HG03378 (cell line): ENCODE measurements around the gene DDIAS.
"Not testable (repeated sequence)": the region's sequence is repeated elsewhere in the genome, so short reads cannot be mapped to it uniquely, and the experiment has no call there.

Source experiments
- ATAC-seq: cut with Tn5 transposase; IDR thresholded peaks from one replicate; pipeline ENCODE4 v1.9.1; 2021; ENCODE audit warnings: mild to moderate bottlenecking, moderate library complexity; ENCODE audit not compliant: unreplicated experiment

DDIAS gene

DNA sequence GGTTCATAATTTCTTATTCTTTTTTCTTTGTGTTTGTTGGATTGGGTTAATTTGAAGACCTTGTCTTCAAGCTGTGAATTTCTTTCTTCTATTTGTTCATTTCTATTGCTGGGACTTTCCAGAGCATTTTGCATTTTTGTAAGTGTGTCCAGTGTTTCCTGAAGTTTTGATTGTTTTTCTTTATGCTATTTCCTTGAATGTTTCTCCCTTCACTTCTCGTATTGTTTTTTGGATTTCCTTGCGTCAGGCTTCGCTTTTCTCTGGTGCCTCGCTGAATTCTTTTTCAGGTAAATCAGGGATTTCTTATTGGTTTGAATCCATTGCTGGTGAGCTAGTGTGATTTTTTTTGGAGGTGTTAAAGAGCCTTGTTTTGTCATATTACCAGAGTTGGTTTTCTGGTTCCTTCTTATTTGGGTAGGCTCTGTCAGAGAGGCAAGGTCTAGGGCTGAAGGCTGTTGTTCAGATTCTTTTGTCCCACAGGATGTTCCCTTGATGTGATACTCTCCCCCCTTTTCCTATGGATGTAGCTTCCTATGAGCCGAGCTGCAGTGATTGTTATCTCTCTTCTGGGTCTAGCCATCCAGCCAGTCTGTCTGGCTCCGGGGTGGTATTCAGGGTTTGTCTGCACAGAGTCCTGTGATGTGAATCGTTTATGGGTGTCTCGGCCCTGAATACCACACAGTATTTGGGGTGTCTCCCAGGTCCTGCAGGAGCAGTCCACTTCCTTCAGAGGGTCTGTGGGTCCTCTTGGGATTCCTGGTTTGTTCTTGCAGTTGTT, 21.0 kb downstream of the DDIAS start:
- not testable (repeated sequence) for ATAC-seq

GRCh38 chr11:82924522-82925224, 23.1 kb downstream of the DDIAS start:
- no peak for ATAC-seq

DNA sequence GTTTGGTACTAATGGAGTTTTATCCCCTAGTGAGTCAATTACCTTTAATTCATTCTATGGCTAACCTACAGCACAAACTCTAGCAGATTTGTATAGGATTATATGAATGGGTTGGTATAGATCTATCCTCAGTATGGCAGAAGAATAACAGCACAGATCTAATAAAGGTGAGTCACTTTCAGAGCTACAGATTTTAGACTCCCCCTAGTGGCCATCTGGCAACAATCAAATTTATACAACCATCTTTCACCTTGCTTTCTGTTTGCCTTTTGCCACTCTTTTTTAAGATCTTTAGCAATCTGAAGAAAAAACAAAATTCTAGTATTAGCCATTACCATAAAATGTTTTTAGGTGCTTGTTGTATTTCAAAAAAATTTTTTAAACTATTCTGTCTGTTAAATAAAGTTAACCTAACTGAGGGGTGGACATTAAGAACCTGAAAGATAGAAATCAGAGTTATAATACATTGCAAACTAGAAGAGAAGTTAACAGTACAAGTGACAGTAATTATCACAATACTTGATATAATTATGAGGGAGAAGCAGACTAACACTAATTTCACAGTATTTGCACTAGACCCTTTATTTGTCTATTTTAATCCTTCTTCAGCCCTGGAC, 25.8 kb downstream of the DDIAS start:
- ATAC-seq = peak; percentile 78

DNA sequence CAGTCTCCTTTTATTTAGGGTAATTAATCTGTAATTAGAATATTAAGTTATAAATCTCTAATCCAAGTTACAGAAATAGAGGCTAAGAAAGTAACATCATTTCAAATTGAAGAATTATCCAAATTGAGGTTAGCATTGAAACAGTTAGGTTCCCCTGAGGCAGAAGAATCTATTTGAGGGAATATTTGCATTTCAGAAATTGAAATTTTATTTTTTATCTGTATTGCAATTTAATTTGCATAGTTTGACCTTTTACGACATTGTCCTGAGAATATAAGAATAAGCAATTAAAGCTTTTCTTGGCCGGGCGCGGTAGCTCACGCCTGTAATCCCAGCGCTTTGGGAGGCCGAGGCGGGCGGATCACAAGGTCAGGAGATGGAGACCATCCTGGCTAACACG, 27.6 kb downstream of the DDIAS start:
- ATAC-seq = no peak

DNA sequence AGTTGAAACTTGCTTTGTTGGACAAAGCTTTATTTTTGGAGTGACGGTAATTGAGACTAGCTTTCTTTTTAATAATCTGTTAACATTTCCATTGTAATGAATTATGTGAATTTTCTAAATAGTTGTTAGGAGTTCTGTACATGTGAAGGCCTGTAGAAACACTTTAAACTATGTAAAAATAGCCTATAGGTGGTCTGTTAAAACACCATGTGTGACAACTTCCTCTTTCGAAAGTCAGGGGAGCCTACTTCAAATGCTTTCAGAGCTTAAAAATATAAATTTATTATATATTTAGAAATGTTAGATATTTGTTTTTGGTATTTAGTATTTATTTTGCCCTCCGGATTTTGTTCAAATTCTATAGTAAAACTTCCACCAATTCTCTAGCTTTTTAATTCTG, 28.7 kb downstream of the DDIAS start:
- peak; percentile 57 for ATAC-seq

- ATAC-seq = no peak
Measured at GRCh38 chr11:82930734-82931133, 29.2 kb downstream of the DDIAS start.

GRCh38 chr11:82932564-82932963, 31.0 kb downstream of the DDIAS start:
- no peak for ATAC-seq

GRCh38 chr11:82936261-82936660, 34.7 kb downstream of the DDIAS start:
- ATAC-seq = no peak

DNA sequence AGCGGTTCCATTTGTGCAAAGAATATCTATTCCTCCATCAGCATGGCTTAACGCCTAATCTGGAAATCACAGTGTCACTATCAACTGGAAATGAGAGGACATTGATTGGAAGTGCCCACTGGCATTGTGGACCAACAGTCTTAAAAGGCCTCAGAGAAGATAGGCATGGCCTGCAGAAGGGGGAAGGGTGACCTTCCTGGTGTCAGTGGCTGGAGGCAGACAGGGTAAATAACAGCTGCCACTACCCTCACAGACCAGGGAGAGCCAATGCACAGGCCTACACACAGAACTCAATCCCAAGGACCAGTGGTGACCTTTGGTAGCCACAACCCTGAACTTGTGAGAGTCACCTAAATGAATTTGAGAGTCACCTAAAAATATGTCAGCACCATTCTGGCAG, 36.0 kb downstream of the DDIAS start:
- no peak for ATAC-seq

- ATAC-seq = no peak
Measured at GRCh38 chr11:82939456-82939855, 37.9 kb downstream of the DDIAS start.

DNA sequence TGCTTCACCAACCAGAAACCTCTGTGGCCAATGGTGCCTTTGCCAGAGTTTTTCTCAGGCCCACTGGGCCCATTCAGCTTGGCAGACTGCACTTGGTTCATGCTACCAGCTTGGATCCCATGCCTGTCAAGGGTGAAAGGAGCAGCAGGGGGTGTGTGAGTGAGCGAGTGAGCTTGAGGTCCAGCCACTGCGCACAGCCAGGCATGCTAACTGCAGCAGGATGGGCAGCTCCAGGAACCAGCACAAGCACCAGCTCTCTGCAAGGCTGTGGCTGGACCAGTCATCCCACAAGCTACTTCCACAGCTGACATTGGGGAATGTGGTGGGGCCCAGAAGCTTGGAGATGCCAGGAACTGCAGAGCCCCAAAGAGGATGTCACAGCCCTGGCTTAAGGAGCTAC, 40.8 kb downstream of the DDIAS start:
- no peak for ATAC-seq

GRCh38 chr11:82943430-82943829, 41.9 kb downstream of the DDIAS start:
- ATAC-seq = not testable (repeated sequence)

- ATAC-seq = no peak
Measured at GRCh38 chr11:82944198-82944597, 42.7 kb downstream of the DDIAS start.

DNA sequence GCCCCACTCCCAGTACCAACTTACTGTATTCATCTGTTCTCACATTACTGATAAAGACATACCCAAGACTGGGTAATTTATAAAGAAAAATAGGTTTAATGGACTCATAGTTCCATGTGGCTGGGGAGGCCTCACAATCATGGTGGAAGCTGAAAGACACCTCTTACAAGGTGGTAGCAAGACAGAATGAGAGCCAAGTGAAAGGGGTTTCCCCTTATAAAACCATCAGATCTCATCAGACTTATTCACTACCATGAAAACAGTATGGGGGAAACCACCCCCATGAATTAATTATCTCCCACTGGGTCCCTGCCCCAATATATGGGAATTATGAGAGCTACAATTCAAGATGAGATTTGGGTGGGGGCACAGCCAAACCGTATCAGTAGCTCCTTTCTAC, 43.5 kb downstream of the DDIAS start:
- ATAC-seq = not testable (repeated sequence)

DNA sequence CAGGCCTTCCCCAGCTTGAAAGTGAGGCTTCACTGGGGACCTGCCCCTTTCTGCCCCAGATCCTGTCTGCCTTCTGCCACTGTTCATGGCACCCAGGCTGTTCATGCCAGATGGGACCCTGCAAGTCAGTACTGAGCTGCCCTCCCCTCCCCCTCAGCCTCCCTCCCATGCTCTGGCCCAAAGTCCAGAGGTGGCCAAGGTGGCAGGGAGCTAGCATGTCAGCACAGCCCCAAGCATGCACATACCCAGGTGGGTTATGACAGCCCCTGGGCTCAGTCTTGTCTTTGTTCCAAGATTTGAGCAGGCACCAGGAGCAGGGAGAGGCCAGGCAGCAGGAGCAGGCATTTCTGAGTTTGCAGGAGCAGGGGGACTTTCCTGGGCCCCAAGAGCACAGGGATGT, 44.1 kb downstream of the DDIAS start:
- no peak for ATAC-seq

- no peak for ATAC-seq
Measured at GRCh38 chr11:82949352-82949751, 47.8 kb downstream of the DDIAS start.

DNA sequence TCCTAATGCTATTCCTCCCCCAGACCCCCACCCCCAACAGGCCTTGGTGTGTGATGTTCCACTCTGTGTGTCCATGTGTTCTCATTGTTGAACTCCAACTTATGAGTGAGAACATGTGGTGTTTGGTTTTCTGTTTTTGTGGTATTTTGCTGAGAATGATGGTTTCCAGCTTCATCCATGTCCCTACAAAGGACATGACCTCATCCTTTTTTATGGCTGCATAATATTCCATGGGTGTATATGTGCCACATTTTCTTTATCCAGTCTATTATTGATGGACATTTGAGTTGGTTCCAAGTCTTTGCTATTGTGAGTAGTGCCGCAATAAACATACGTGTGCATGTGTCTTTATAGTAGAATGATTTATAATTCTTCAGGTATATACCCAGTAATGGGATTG, 49.0 kb downstream of the DDIAS start:
- ATAC-seq = not testable (repeated sequence)

- ATAC-seq = not testable (repeated sequence)
Measured at GRCh38 chr11:82955736-82956453, 54.4 kb downstream of the DDIAS start.

DNA sequence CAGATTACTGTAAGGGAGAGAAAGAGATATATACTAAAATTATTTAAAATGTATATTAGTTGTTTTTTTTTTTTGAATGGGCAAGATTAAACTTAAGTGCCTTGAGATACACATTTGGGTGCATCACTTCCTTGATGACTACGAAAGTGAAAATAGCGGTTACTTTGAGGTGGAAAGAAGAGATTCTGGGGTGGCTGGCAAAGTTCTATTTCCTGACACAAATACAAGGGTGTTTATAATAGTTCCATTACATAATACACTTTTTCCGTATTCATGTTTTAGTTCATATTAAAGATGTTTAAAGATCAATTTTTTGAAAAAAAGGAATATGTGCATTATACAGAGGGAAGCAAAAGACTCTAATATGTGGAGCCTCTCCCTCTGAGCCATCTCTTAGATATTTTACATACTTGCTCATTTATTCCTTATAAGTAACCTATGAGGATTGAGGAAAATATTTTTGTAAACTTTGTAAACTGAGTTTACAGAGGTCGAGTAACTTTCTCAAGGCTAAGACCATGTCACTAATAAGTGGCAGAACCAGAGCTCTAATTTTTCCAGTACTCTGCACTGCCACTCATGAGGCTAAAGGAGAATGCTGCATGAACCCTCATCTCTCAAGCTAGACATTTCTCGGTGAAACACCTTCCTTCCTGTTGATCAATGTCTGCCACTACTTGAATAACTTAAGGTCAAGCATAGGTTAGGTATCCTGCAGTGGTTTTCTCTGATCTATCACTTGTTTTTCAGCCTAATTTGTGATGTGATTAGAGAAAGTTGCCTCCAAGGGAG, 58.6 kb downstream of the DDIAS start:
- ATAC-seq = peak; percentile 91

DNA sequence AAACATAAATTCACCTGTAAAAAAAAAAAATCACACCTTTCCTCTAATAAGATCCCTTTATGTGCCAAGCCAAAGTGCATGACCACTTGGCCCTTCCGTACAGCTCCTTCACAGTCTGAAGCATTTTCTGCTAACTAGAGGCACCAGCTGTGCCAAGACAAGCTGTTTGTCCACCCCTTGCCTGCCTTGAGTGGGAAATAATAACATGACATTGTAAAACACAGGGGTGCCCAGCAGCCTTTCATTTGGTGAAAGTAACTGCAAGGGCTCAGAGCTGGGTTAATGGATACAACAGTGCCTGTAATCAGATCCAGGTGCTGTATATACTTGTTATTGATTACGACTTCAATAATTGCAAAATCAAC, 59.2 kb downstream of the DDIAS start:
- peak; percentile 20 for ATAC-seq

- not testable (repeated sequence) for ATAC-seq
Measured at GRCh38 chr11:82962021-82962420, 60.5 kb downstream of the DDIAS start.
